Measurements from ENCODE around the gene LAMA5.

The LAMA5 gene

GRCh38 chr20:62349556-62350097, 17.5 kb downstream of the LAMA5 start:
- DNase-seq (ENCODE audit: low read depth in 3 of 3) = no peak

DNA sequence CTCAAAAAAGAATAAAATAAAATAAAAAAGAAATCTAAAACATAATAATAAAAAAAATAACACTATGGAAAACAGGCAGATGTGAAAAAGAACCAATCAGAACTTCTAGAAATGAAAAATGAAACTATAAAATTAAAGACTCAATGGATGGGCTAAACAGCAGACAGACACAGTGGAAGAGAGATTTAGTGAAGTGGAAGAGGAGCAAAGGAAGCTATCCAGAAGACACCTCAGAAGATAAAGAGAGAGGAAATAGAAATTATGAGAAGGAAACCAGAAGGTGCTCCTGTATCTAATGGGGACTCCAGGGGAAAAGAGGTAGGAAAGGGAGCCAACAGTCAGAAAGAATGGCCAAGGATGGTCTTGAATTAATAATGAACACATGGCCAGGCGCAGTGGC, 18.5 kb downstream of the LAMA5 start:
- no peak for DNase-seq (ENCODE audit: low read depth in 3 of 3)

DNA sequence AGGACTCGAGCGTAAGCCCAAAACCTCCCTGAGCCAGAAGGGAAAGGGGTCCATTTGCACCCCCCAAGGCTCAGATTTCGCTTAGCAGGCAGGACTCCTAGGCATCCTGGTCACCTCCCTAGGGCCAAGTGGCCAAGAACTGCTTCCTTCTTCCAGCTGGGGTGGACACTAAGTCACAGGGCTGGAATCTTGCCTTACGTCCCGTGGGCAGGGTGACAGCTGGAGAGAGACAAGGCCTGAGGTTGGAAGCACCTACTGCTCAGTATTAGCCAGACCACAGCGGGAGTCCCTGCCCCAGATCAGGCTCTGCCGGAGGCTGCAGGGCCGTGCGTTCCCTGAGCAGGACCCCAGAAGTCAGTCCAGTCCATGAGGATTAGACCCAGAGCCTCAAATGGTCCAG, 19.7 kb downstream of the LAMA5 start:
- DNase-seq (ENCODE audit: low read depth in 3 of 3) = no peak

DNA sequence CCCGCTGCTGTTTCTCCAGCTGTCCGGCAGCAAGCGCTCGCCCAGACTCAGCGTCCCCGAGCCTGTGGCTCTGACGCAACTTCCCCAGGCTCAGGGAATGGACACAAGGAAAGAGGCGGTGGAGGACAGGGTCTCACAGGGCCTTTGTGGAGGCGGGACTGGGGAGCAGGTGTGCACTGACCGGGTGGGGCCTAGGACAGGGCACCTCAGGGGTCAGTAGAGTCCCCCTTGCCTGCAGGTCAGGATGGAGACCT, 20.0 kb downstream of the LAMA5 start:
- DNase-seq (ENCODE audit: low read depth in 3 of 3) = no peak

- no peak for DNase-seq (ENCODE audit: low read depth in 3 of 3)
These were observed 20.5 kb downstream of the LAMA5 start for GRCh38 chr20:62346398-62347150.

GRCh38 chr20:62345681-62346370, 21.3 kb downstream of the LAMA5 start:
- DNase-seq (ENCODE audit: low read depth in 3 of 3) = no peak

- no peak for DNase-seq (ENCODE audit: low read depth in 3 of 3)
These were observed 22.3 kb downstream of the LAMA5 start for GRCh38 chr20:62344782-62345181.

DNA sequence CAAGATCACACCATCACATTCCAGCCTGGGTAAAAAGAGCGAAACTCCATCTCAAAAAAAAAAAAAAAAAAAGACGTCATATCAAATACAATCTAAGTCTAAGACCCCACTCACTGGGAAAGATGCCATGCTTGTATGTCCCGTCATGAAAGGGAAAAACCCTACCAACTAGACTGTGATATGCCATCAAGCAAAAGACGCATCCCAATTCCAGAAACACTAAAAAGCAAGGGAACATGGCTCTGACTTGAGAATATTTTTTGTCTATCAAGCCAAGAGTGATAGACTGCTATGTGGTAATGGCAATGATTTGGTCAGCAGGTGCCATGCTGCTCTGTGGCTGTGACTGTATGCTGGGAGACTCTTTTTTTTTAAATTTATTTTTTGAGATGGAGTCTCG, 23.0 kb downstream of the LAMA5 start:
- no peak for DNase-seq (ENCODE audit: low read depth in 3 of 3)

DNA sequence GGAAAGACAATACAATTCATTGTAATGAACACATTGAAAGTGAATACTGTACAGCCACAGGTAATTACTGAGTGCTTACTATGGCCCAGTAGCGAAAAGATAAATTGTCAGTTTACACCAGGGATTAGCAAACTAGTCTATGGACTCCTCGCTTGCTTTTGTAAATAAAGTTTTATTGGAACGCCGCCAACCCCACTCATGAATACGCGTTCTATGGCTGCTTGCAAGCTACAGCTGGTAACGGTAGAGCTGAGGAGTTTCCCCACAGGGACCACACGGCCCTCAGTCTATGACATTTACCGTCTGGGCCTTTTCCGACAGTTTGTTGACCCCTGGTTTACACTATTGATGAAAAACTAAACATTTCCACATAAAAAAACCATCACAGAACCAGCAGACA, 24.2 kb downstream of the LAMA5 start:
- DNase-seq (ENCODE audit: low read depth in 3 of 3) = no peak

GRCh38 chr20:62339647-62340062, 27.5 kb downstream of the LAMA5 start:
- no peak for DNase-seq (ENCODE audit: low read depth in 3 of 3)

- no peak for DNase-seq (ENCODE audit: low read depth in 3 of 3)
These were observed 28.9 kb downstream of the LAMA5 start for GRCh38 chr20:62338294-62338620.

GRCh38 chr20:62337558-62338293, 29.4 kb downstream of the LAMA5 start:
- no peak for DNase-seq (ENCODE audit: low read depth in 3 of 3)

- DNase-seq (ENCODE audit: low read depth in 3 of 3) = no peak
These were observed 30.1 kb downstream of the LAMA5 start for GRCh38 chr20:62336775-62337557.

GRCh38 chr20:62336329-62336728, 30.8 kb downstream of the LAMA5 start:
- no peak for DNase-seq (ENCODE audit: low read depth in 3 of 3)

- DNase-seq (ENCODE audit: low read depth in 3 of 3) = no peak
These were observed 31.6 kb downstream of the LAMA5 start for GRCh38 chr20:62335532-62335931.

DNA sequence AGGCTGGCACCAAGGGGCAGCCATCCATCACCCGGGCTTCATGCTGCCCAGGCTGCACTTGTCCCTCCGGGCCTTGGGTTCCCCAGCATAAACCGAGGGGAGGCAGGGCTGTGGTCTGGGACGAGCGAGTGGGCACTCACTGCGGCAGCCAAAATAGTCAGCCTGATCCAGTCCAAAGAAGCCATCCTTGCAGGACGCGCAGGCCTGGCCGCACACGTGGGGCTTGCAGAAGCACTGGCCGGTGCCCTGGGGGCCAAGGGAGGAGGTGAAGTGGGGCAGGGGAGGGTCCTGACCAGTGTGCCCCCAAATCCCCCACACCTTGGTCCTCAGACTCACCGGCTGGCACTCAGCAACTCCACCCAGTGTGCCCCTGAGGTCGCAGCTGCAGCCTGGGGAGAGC, 32.2 kb downstream of the LAMA5 start:
- DNase-seq (ENCODE audit: low read depth in 3 of 3) = no peak

DNA sequence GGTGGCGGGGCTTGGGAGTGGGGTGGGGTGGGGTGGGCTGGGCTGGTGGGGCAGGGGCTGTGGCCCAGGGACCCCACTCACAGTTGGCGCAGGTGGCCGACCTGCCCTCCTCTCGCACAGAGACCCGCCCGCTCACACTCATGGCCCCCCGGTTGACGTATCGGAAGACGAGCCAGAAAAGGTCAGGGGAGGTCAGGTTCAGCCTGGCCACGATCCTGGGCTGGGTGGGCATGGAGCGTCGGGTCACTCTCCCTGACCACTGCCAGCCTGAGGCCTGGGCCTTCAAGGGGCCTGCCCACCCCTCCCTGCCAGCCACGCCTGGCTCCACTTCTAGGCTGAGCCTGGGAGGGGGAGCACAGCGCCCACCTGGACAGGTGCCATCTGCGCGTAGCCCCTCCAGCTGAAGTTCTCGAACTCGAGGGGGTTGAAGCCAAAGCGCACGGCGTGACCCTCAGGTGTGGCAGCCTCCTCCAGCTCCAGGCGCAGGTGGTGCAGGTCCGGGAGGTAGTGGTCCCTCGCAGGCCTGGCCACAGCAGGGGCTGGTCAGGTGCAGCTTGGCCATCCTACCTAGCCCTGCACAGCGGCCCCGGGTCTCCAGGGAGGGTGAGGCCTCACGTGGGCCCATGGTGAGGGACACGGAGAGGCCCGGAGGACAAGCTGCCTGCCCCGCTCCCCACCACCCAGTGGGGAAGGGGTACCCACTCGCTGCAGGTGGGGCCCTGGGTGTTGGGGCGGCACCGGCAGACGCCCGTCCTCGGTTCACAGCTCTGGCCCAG, 33.1 kb downstream of the LAMA5 start:
- DNase-seq (ENCODE audit: low read depth in 3 of 3) = no peak

- no peak for DNase-seq (ENCODE audit: low read depth in 3 of 3)
These were observed 33.9 kb downstream of the LAMA5 start for GRCh38 chr20:62332989-62333819.

GRCh38 chr20:62332421-62332820, 34.7 kb downstream of the LAMA5 start:
- DNase-seq (ENCODE audit: low read depth in 3 of 3) = no peak

- DNase-seq (ENCODE audit: low read depth in 3 of 3) = no peak
These were observed 35.8 kb downstream of the LAMA5 start for GRCh38 chr20:62331347-62331746.
